K562 (cell line): ENCODE data around the gene TFAM. TPM values are rescaled to one million over a fixed set of nuclear protein-coding genes. Genes with fewer than 3 reads are reported as not detected.
A peak's percentile ranks its signal among the peaks of the same experiment; 100 is the strongest.

ENCODE experiments used
- BDP1 ChIP-seq: IDR thresholded peaks from 3 replicates; pipeline ENCODE4 v1.6.1; 2011; ENCODE audit not compliant: insufficient read length, insufficient read depth
- BHLHE40 ChIP-seq: IDR thresholded peaks from 2 replicates; pipeline ENCODE4 v1.6.1; 2011; ENCODE audit warnings: low read length, improper control_type of control experiment
- DPF2 ChIP-seq: fragments of 450-650 bp; IDR thresholded peaks from 2 replicates; pipeline ENCODE4 v1.6.1; 2016
- MEF2D ChIP-seq: conservative IDR thresholded peaks from 2 replicates; pipeline ENCODE4 v1.6.1; 2016; ENCODE audit warnings: low read depth, missing genetic modification characterization, missing compliant biosample characterization
- PHB ChIP-seq: fragments of 250-450 bp; sonication (Bioruptor Pico); IDR thresholded peaks from 2 replicates; pipeline ENCODE4 v1.5.0; 2021
- PHF20 ChIP-seq: fragments of 450-650 bp; IDR thresholded peaks from 2 replicates; pipeline ENCODE4 v1.6.1; 2018; ENCODE audit not compliant: partially characterized antibody
- ZNF140 ChIP-seq: fragments of 250-450 bp; sonication (Bioruptor Pico); IDR thresholded peaks from 2 replicates; pipeline ENCODE4 v1.8.0; 2021; ENCODE audit warnings: moderate library complexity, mild to moderate bottlenecking, inconsistent platforms
- ZNF57 ChIP-seq: fragments of 450-650 bp; formaldehyde crosslinking; IDR thresholded peaks from 2 replicates; pipeline ENCODE4 v1.4.0; 2020; ENCODE audit warnings: mild to moderate bottlenecking, moderate library complexity
- polyA plus RNA-seq, 8 experiments: library from polyadenylated mRNA; depleted of rRNA in 4 of 8; stranded (reverse) in 5 of 8; unstranded in 3 of 8; fragments of >200 nt; fragmentation: Nextera tagmentation in 2 of 8; fragmentation: Illumina TruSeq in 1 of 8; extraction: Ambion mirVana in 2 of 8; extraction: Trizol in 1 of 8; gene quantifications; 2 replicates each; pipeline versions ENCODE4 v1.2.1 to v1.2.3, GENCODE V29; 2011 to 2014; ENCODE audit warnings: inconsistent platforms in 1 of 8, missing spikeins in 1 of 8
- total RNA-seq, 7 experiments: library from RNA; depleted of rRNA in 6 of 7; stranded (reverse); fragments of >200 nt in 6 of 7; fragmentation: Illumina TruSeq in 2 of 7; extraction: Trizol in 2 of 7; gene quantifications; 2 replicates each; pipeline versions ENCODE4 v1.2.1 to v1.2.3, GENCODE V29; 2011 to 2021; ENCODE audit warnings: low replicate concordance in 1 of 7
- TF ChIP-seq, protein P1 (sequence below): sonication (generic); formaldehyde crosslinking; IDR thresholded peaks from 2 replicates; pipeline ENCODE4 v1.8.0; 2023; ENCODE audit warnings: missing genetic modification reagents, mild to moderate bottlenecking, borderline replicate concordance
- TF ChIP-seq, protein P2 (sequence below): fragments of 450-650 bp; IDR thresholded peaks from 2 replicates; pipeline ENCODE4 v1.6.1; 2016; ENCODE audit warnings: borderline replicate concordance
- TF ChIP-seq, protein P3 (sequence below): fragments of 250-450 bp; sonication (Bioruptor Pico); IDR thresholded peaks from 2 replicates; pipeline ENCODE4 v1.9.0; 2021; ENCODE audit warnings: mild to moderate bottlenecking, inconsistent platforms
- TF ChIP-seq, protein P4 (sequence below): fragments of 250-450 bp; sonication (Bioruptor Pico); IDR thresholded peaks from 2 replicates; pipeline ENCODE4 v1.4.0; 2020; ENCODE audit warnings: borderline replicate concordance
- TF ChIP-seq, protein P5 (sequence below), 2 experiments: fragments of 450-650 bp; conservative IDR thresholded peaks; 2 replicates each; pipeline ENCODE4 v1.6.1; 2017; ENCODE audit warnings: mild to moderate bottlenecking in 2 of 2, moderate library complexity in 2 of 2

Gene TFAM
- total and polyA plus RNA-seq, 9 of the 15 experiments (the other 6 are each of a cell fraction or from before 2014, with no cell fraction given): 74.3 to 227 (median 155) TPM

DNA sequence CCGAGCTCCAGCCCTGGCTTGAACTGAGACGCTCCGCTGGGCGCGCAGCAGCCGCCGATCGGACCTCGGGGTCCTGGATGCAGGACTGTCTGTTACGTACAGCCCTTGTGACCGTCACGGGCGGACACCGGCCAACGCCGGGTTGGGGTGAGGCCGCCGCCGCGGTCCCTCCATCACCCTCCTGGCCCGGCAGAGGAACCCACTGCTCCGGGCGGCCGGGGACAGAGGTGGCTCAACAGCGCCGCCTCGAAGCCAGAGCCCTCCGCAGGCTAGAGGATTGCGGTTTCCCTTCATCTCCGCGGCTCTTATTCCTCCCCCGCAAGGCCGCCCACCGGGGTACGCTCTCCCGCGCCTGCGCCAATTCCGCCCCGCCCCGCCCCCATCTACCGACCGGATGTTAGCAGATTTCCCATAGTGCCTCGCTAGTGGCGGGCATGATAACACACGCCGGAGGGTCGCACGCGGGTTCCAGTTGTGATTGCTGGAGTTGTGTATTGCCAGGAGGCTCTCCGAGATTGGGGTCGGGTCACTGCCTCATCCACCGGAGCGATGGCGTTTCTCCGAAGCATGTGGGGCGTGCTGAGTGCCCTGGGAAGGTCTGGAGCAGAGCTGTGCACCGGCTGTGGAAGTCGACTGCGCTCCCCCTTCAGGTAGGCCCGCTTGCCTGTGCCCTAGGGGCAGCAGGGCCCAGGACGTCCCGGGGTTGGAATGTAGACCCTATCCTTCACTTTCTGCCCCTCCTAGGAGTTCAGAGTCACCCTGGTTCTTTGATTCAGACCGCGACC lies at the start of gene TFAM (continued):
- TF ChIP-seq, protein P1, sequence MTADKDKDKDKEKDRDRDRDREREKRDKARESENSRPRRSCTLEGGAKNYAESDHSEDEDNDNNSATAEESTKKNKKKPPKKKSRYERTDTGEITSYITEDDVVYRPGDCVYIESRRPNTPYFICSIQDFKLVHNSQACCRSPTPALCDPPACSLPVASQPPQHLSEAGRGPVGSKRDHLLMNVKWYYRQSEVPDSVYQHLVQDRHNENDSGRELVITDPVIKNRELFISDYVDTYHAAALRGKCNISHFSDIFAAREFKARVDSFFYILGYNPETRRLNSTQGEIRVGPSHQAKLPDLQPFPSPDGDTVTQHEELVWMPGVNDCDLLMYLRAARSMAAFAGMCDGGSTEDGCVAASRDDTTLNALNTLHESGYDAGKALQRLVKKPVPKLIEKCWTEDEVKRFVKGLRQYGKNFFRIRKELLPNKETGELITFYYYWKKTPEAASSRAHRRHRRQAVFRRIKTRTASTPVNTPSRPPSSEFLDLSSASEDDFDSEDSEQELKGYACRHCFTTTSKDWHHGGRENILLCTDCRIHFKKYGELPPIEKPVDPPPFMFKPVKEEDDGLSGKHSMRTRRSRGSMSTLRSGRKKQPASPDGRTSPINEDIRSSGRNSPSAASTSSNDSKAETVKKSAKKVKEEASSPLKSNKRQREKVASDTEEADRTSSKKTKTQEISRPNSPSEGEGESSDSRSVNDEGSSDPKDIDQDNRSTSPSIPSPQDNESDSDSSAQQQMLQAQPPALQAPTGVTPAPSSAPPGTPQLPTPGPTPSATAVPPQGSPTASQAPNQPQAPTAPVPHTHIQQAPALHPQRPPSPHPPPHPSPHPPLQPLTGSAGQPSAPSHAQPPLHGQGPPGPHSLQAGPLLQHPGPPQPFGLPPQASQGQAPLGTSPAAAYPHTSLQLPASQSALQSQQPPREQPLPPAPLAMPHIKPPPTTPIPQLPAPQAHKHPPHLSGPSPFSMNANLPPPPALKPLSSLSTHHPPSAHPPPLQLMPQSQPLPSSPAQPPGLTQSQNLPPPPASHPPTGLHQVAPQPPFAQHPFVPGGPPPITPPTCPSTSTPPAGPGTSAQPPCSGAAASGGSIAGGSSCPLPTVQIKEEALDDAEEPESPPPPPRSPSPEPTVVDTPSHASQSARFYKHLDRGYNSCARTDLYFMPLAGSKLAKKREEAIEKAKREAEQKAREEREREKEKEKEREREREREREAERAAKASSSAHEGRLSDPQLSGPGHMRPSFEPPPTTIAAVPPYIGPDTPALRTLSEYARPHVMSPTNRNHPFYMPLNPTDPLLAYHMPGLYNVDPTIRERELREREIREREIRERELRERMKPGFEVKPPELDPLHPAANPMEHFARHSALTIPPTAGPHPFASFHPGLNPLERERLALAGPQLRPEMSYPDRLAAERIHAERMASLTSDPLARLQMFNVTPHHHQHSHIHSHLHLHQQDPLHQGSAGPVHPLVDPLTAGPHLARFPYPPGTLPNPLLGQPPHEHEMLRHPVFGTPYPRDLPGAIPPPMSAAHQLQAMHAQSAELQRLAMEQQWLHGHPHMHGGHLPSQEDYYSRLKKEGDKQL (CRISPR knock-in tag): 0 out of 2 replicates have a peak, but pooled peaks have one; percentile 8
- TF ChIP-seq PHB (CRISPR knock-in tag) (peak; percentile 88), BDP1 (no peak), ZNF57 (CRISPR knock-in tag) (peak; percentile 30; the same call in 1 of the 2 replicates), MEF2D (peak; percentile 72; the same call in 1 of the 2 replicates), PHF20 (peak; percentile 92), ZNF140 (no peak), DPF2 (peak; percentile 30; the same call in 1 of the 2 replicates), BHLHE40 (peak; percentile 28; the same call in 1 of the 2 replicates)
- TF ChIP-seq, protein P2, sequence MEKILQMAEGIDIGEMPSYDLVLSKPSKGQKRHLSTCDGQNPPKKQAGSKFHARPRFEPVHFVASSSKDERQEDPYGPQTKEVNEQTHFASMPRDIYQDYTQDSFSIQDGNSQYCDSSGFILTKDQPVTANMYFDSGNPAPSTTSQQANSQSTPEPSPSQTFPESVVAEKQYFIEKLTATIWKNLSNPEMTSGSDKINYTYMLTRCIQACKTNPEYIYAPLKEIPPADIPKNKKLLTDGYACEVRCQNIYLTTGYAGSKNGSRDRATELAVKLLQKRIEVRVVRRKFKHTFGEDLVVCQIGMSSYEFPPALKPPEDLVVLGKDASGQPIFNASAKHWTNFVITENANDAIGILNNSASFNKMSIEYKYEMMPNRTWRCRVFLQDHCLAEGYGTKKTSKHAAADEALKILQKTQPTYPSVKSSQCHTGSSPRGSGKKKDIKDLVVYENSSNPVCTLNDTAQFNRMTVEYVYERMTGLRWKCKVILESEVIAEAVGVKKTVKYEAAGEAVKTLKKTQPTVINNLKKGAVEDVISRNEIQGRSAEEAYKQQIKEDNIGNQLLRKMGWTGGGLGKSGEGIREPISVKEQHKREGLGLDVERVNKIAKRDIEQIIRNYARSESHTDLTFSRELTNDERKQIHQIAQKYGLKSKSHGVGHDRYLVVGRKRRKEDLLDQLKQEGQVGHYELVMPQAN: peak; percentile 93
- TF ChIP-seq, protein P3, sequence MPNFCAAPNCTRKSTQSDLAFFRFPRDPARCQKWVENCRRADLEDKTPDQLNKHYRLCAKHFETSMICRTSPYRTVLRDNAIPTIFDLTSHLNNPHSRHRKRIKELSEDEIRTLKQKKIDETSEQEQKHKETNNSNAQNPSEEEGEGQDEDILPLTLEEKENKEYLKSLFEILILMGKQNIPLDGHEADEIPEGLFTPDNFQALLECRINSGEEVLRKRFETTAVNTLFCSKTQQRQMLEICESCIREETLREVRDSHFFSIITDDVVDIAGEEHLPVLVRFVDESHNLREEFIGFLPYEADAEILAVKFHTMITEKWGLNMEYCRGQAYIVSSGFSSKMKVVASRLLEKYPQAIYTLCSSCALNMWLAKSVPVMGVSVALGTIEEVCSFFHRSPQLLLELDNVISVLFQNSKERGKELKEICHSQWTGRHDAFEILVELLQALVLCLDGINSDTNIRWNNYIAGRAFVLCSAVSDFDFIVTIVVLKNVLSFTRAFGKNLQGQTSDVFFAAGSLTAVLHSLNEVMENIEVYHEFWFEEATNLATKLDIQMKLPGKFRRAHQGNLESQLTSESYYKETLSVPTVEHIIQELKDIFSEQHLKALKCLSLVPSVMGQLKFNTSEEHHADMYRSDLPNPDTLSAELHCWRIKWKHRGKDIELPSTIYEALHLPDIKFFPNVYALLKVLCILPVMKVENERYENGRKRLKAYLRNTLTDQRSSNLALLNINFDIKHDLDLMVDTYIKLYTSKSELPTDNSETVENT (CRISPR knock-in tag): peak; percentile 37
- TF ChIP-seq, protein P4, sequence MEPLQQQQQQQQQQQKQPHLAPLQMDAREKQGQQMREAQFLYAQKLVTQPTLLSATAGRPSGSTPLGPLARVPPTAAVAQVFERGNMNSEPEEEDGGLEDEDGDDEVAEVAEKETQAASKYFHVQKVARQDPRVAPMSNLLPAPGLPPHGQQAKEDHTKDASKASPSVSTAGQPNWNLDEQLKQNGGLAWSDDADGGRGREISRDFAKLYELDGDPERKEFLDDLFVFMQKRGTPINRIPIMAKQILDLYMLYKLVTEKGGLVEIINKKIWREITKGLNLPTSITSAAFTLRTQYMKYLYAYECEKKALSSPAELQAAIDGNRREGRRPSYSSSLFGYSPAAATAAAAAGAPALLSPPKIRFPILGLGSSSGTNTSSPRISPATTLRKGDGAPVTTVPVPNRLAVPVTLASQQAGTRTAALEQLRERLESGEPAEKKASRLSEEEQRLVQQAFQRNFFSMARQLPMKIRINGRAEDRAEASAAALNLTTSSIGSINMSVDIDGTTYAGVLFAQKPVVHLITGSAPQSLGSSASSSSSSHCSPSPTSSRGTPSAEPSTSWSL: 0 out of 2 replicates have a peak, but pooled peaks have one; percentile 23
- TF ChIP-seq, protein P5, sequence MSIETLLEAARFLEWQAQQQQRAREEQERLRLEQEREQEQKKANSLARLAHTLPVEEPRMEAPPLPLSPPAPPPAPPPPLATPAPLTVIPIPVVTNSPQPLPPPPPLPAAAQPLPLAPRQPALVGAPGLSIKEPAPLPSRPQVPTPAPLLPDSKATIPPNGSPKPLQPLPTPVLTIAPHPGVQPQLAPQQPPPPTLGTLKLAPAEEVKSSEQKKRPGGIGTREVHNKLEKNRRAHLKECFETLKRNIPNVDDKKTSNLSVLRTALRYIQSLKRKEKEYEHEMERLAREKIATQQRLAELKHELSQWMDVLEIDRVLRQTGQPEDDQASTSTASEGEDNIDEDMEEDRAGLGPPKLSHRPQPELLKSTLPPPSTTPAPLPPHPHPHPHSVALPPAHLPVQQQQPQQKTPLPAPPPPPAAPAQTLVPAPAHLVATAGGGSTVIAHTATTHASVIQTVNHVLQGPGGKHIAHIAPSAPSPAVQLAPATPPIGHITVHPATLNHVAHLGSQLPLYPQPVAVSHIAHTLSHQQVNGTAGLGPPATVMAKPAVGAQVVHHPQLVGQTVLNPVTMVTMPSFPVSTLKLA (conservative IDR thresholded peaks at IDR 0.05): peak; percentile 87 to 95
